ENCODE measurements around the gene SPARCL1.

Gene SPARCL1

DNA sequence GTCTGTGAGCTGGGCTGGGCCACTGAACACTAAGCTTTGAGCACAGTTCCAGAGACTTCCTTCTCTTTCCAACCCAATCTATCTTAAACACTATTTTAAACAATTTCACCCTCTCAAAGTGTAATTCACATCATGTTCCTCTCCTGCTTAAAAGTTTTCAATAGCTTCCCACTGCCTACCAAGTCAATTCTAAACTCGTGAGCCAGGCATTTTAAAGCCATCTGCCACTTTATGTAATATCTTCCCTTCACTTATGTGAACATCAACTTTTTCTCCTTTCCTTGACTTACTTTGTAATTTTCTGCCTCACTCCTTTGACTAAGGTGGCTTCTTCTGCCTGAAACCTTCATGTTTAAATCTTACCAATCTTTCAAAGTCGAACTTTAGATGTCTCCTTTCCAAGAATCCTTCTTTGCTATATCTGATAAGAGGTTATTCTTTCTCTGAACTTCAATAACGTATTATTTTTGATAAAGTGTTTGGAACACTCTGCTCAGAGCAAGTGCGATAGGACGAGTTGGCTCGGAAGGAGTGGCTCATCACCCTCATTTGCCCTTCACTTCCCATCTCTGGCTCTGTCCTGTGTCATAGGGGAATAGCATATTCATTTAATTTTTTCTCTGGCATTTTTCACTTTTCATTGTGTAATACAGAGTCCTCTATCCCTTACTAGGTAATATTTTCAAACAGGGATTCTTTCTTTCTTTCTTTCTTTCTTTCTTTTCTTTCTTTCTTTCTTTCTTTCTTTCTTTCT is 13.0 kb upstream of the SPARCL1 start:
- in situ Hi-C loops (cut with HindIII; ENCODE audit: low sequenced_read_pairs), result loop anchor here (5.0 kb wide), 1 partner anchor 305 kb away; no protein-coding TSS in a partner anchor

DNA sequence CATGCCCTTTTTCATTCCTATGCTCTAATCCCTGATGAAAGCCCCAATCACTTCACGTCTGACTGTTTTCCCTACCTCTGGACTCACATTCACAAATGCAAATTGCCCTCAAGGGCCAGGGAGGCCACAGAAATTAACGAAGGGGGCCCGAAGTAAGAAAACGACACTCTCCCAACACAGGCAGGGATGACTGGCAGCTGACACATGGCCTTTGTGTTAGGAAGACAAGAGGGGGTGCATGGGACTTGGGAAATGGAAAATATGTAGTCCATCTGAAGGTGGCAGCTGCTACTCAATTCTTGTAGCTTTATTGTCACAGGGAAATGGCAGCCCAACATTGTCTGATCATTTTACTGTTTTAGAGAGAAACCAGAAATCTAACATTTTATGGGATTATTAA is 12.3 kb upstream of the SPARCL1 start:
- in situ Hi-C loops (cut with HindIII; ENCODE audit: low sequenced_read_pairs), result loop anchor here (5.0 kb wide), 1 partner anchor 306 kb away; no protein-coding TSS in a partner anchor

DNA sequence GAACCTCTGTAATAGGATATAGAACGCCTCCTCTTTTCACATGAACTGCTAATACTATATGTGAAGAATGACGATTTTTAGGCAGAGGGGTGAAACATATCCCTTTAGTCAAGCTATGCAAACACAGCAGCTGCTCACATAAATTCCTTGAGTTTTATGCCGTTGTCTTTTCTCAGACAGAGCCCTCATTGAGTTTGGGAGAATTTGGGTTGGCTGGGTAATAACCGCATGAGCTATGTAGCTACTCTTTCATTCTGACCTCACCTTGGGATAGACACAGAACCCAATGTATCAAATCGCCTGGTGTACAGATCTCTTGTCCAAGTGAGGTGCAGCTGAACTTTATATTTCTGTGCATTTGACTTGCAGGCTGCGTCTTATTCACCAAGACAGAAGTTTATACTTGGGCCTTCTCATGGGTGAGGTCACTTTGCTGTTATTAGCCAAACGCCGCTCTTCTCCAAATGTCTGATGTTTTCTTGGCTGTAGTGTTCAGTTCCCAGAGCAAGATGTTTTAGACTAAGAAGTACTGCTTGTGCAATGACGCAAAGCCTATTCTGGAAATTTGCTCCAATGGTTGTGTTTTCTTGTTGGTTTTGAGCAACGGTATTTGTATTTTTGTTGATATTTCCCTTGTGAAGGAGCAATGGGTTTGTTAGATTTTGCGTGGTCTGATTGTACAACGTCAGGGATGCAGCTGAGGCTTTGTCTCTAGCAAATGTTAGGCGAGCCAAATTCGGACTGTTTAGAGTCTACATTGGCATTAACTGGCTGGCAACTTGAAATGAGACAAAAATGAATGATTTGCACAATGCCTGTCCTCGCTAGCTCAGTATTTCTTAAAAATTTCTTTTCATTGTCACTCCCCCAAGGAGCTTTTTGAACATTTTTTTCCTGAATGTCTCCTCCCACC is 11.2 kb upstream of the SPARCL1 start:
- in situ Hi-C loops (cut with HindIII; ENCODE audit: low sequenced_read_pairs), result loop anchor here (5.0 kb wide), 1 partner anchor 307 kb away; no protein-coding TSS in a partner anchor

DNA sequence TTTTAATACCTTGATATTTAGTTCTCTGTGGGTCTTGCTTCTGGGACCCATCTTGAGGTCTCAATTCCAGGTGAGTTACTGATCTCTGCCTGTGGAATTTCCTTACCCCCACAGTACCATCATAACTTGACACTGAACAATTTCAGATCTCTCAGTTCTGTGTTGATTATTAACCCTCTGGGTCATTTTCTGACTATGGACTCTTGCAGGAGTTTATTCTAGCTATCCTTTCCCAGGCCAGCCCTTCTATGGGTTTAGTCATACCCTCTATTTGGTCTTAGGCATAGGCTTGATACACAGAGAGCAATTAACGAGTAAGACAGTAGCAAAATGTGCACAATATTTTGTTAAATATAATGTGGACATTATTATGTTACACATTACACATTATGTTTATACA is 3.7 kb upstream of the SPARCL1 start:
- in situ Hi-C loops (cut with HindIII; ENCODE audit: low sequenced_read_pairs), result no loop called here

DNA sequence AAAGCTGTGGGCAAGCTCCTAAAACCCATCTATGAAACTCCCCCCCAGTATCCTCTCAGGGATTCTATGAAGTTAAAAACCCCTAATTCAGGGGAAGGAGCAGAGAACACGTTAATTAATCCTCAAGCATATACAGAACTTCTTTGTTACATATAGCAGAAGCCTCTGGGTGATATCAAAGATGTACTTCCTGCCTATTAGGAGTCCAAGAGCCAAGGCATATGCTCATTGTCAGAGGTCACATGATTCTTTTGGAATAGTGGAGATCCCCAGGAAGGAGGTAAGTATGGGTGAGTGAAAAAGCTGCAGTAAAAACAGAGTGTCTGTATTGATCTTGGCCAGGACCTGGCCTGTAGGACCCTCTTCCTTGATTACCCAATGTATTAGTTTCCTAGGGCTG is 2.9 kb upstream of the SPARCL1 start:
- in situ Hi-C loops (cut with HindIII; ENCODE audit: low sequenced_read_pairs), result no loop called here

DNA sequence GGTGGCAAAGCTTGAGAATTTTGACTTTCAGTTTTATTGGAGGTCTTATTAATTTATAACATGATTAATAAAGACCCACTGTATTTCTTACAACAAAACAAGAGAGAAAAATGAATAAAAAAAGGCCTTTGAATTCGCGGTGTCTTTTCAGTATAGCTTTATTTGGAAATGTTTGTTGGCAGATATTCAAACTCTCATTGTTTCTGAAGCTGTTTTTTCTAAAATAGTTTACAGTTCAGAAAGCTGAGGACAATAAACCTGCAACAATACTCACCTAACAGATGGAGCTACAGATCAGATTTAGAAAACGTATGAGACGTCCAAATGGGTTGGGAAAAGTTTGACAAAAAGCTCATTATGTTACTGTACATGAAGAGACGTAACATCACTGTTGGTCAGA is 2.4 kb upstream of the SPARCL1 start:
- in situ Hi-C loops (cut with HindIII; ENCODE audit: low sequenced_read_pairs), result no loop called here

DNA sequence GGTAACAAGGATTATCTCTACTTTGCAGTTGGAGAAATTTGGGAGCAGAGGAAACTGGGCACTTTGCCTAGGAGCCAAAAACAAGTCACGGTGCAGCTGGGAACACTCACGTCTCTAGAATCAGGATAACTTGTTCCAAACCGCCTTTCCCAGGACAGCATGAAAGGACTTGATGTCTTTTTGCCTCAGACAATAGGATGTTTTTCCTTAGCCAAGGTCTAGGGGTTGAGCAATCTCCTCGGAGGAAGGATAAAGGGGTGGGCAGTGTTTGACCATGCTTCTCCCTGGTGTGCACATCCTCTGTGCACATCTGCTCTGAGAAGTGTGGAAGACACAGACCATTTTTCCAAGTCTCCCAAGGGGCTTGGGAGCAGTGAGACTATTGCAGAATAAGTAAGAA is 1.7 kb upstream of the SPARCL1 start:
- in situ Hi-C loops (cut with HindIII; ENCODE audit: low sequenced_read_pairs), result no loop called here

DNA sequence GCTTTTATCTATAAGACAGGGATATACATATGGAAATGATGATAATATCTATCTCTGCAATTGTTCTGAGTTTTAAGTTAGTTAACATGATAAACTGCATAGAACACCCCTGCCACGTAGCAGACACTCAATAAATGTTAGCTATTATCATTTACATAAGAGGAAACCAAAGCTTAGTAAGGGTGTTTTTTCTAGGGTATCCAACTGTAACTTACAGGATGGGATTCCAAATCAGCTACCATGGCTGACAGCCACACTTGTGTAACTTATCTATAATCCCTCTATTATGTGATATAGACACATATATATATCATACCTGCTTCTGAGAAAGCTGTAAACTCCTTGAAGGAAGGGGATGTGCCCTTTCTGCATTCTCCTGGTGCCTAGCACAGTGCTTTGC is 1.1 kb upstream of the SPARCL1 start:
- in situ Hi-C loops (cut with HindIII; ENCODE audit: low sequenced_read_pairs), result no loop called here

DNA sequence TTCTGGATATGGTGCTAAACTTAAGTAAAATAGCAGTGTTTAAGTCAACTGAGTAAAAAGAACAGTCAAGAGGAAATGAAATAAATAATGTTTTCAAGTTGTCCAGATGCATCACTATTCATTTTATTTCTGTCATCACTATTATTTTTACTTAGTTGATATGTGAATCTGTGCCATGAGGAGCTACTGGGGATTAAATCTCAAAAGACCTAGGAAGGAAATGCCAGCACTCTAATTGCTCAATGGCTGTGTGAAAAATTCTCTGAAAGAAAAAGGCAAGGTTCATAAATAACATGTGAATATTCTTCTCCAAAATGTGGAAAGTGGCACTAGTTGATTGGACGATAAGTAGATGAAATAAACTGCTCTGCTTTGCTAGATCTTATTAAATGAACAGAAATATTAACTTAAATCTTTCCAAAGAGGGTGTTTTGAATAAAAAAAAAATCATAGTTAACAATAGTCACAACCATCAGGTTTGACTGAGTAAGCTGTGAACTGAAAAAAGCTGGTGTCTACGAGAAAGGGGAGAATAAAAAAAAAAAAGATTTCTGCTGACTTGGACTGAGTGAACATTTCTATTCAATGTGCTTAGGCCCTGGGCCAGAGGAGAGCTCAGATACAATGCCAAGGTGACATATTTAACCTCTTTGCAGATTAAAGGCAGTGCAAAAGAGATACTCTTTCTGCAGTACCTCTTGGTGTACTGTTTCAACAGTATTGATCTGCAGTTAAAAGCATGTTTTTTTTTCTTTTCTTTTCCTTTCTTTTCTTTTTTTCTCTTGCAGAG is 1.6 kb downstream of the SPARCL1 start:
- in situ Hi-C loops (cut with HindIII; ENCODE audit: low sequenced_read_pairs), result no loop called here

DNA sequence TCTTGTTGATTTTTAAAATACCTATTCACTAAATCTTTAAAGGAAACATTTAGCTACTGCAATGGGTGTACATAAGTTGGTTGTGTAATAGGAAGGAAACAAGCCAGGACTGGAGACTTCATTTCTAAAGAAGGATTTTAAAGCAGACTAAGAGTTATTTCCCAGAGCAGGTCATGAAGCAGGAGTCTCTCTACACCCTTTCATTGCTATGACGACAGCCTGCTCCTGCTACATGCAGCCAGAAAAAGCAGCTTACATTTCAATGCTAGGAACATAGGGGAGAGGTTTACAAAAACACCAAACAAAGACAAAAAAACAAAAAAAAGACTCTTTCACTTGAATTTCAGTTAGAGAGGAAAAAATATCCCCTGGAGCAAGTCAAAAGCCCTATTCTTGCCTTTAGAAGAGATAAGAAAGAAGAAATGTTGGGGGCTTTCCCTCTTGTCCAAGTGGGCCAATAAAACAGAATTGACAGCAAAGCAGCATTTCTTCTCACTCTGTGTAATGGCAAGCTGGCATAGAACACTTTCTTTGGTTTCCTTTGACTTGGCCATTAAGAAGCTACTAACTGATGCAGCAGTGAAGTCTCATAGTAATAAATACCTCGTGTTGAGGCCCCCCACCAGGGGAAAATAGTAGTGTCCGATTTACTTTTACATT is 3.4 kb downstream of the SPARCL1 start:
- in situ Hi-C loops (cut with HindIII; ENCODE audit: low sequenced_read_pairs), result no loop called here

DNA sequence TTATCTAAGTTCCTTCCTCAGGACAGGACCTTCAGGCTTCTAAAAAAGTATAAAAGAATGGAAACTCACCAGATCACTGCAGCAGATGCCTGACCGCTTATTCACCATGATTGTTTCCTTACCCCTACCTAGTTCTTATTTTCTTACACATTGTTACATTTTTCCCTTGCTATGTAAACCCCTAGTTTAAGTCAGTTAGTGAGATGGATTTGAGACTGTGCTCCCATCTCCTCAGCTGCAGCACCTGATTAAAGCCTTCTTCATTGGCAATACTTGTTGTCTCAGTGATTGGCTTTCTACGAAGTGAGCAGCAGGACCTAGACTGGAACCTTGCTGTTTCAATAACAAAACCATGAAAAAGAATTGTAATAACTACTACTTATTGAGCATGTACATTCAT is 4.7 kb downstream of the SPARCL1 start:
- in situ Hi-C loops (cut with HindIII; ENCODE audit: low sequenced_read_pairs), result no loop called here

DNA sequence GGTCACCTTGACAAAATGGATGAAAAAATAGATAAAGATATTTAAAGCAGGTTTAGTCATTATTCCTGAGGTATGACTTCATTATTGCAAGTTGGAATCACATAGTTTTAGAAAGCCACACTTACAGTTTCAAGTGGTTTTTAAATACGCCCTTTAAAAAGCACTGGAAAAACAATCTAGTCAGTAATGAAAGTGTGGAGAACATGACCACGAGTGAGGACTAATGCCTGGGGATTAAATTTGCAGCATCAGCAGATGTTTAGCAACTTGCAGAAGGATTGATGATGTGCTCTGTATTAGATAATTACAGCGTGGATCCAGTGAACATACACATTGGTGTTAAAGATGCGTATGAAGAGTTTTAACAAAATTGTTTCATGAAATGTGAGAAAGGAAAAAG is 5.9 kb downstream of the SPARCL1 start:
- in situ Hi-C loops (cut with HindIII; ENCODE audit: low sequenced_read_pairs), result no loop called here

DNA sequence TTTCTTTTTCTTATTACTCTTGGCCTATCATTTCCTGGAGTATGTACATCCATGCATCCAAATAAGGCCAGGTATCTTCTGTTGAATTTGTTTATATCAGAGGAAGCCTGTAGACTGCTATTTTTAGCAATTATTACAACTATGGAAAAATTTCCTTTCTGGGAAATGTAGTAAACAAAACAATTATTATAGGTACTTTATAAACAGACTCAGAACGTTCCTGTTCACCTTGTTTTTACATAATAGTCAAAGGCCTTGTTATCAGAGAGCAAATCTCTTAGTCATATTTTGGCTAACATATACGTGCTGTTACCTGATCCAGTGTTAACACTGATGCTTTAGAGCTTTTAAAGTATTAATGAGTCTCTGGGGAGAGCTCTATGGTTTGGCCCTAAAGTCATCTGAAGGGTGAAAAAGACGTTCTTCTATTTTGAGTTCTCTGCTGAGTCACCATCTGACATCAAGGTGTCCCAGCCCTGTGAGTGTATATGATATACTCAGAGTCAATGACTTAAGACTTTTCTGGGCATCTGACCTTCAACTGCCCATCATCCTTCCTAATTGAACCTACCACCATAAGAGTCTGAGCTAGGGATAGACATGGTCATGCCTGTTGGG is 7.3 kb downstream of the SPARCL1 start:
- in situ Hi-C loops (cut with HindIII; ENCODE audit: low sequenced_read_pairs), result no loop called here

DNA sequence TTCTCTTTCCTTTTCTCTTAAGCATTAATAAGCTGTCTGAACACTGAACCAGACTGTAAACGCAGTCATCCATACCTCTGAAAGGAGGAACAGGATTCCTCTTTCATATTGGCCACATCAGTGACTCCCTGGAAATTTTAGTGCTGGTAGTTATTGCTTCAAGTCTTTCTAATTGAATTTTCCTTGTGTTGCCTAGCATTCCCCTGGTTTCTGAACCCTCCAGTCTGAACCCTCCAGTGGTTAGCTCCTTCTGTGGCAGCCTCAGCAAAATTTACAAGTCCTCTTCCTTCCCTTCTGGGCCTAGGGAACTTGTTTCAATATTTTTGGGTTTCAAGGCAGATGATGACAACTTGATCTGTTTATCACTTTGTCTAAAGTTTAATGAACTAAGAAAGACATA is 7.9 kb downstream of the SPARCL1 start:
- in situ Hi-C loops (cut with HindIII; ENCODE audit: low sequenced_read_pairs), result no loop called here

DNA sequence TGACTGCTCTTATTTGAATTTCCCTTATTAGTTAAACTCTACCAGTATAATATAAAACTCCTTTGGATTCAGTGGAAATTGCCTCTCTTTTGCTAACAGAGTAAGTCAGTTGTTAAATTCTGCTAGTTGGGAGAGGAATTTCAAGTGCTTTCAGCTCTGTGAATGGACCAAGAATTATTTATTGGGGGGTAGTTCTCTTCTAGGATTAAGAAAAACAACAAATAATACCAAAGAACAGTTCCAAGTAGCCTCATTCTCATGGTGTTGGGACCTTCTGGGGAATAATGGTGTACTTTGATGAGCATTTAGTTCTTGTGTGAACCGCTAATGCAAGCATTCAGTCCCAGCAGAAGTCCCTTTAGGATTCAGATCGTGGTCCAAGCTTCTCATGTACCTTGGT is 11.6 kb downstream of the SPARCL1 start:
- in situ Hi-C loops (cut with HindIII; ENCODE audit: low sequenced_read_pairs), result no loop called here

DNA sequence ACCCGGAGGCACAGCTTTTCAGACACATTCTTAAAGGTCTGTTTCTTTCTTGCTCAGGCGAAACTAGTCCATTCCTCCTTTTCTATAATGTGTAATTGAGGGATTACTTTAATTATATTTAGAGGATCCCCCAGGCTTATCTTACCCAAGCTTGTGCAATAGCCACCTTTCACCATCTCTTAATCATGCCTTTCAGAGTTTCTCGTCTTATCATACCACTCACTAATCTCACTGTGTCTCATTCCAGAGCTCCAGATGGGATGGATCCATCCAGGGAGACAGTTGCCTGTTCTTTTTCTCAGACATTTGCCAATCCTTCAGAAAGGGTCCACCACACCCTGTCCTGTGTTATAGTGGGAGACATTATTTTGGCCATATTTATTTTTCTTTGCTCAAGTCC is 12.5 kb downstream of the SPARCL1 start:
- in situ Hi-C loops (cut with HindIII; ENCODE audit: low sequenced_read_pairs), result no loop called here

DNA sequence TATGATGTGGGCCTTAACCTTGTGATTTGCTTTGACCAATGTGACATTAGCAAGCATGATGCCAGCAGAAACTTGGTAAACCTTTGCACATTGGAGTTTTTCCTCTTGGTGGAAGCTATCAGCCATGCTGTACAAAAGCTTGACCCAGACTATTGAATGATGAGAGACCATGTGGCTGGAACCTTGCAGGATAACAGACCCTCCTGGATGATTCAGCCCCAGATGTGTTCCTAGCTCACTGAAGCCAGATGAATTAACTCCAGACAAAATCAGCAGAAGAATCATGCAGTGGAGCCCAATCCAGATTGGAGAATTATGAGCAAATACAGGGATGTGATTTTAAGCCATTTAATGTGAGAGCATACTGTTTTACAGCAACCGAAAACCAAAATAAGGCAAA is 16.8 kb downstream of the SPARCL1 start:
- in situ Hi-C loops (cut with HindIII; ENCODE audit: low sequenced_read_pairs), result no loop called here

DNA sequence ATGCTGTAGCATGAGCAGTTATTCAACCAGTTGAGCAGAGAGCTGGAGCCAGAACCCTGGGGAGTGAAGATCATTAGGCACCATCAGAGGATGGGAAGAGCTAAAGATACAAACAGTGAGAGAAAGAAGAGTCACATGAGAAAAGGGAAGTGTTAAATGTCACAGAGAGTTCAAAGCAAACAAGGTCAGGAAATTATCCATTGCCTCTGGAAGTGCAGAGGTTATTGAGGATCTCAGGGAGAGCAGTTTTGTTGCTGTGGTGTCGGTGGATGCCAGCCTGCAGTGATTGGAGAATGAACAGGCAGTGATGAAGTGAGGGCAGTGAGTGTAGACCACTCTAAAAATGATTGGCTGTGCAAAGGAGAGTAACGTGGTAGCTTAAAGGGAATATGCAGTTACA is 17.7 kb downstream of the SPARCL1 start:
- in situ Hi-C loops (cut with HindIII; ENCODE audit: low sequenced_read_pairs), result no loop called here

DNA sequence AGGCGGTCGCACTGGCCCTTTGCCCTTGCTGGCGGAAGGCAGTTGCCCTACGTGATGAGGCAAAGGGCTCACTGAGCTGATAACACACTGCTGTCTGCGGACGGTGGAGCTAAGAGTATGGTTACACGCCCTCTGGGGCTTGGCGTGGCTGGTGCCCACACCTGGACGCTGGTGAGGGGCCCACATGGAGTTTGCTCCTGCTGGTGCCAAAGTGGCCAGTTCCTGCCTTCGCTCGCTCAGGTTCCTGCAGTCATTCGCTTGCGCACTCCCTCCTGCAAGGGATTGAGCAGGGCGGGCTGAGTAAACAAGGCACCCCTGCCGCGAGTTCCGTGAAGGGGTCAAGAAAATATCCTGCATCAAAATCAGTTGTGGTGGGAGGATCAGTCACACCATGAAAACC is 18.4 kb downstream of the SPARCL1 start:
- in situ Hi-C loops (cut with HindIII; ENCODE audit: low sequenced_read_pairs), result no loop called here

DNA sequence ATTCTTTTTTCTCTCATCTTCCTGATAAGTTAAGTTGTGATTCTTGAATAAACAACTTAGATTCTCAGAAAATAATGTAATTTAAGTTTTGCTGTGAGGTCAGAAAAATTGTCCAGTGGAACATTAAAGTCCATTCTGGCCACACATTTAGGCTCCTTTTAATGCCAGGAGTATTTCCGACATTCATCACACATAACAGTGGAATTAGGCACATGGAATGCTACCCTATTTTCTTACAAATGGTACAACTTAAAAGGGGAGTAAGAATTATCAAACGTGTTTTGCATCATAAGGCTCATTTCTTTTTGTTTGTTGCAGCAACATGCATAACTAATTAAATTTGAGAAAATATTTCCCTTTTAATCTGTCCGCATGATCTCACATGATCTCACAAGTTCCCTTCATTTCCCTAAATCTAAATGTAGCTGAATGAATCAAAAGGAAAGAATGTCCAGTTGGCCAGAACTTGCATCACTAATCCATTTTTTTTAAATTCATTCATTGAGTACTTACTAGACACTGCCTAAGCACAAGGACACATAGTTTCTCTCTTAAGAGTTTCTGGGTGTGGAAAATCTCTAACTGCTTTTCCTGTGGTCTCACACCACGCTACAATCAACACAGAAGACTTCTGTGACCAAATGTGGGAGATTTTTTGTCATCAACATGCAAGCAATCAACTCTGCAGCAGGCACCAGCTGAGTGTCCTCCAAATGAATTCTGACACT is 22.0 kb downstream of the SPARCL1 start:
- in situ Hi-C loops (cut with HindIII; ENCODE audit: low sequenced_read_pairs), result no loop called here

All from endothelial cell of hepatic sinusoid (primary cell).